KMS-11 (cell line): ENCODE measurements around the gene TTLL13.

Source experiments
- H2AFZ ChIP-seq: fragments of 200-600 bp; sonication (generic); 2 replicates; pipeline ENCODE4 v1.6.1; 2016; ENCODE audit warnings: antibody characterized with exemption, mixed run types, low read depth
- H3K27ac ChIP-seq: fragments of 200-600 bp; sonication (generic); 2 replicates; pipeline ENCODE4 v1.6.1; 2016; ENCODE audit warnings: mild to moderate bottlenecking, mixed run types
- H3K27me3 ChIP-seq: fragments of 200-600 bp; sonication (generic); 2 replicates; pipeline ENCODE4 v1.6.1; 2017; ENCODE audit warnings: mild to moderate bottlenecking, low read depth, mixed run types, moderate library complexity; ENCODE audit not compliant: insufficient read depth
- H3K36me3 ChIP-seq: fragments of 200-600 bp; sonication (generic); 2 replicates; pipeline ENCODE4 v1.6.1; 2017; ENCODE audit warnings: mild to moderate bottlenecking, mixed run types; ENCODE audit not compliant: insufficient read depth
- H3K4me1 ChIP-seq: fragments of 200-600 bp; sonication (generic); 2 replicates; pipeline ENCODE4 v1.6.1; 2016; ENCODE audit warnings: mild to moderate bottlenecking, low read depth, mixed run types; ENCODE audit not compliant: poor library complexity, severe bottlenecking
- H3K4me2 ChIP-seq: fragments of 200-600 bp; sonication (generic); 2 replicates; pipeline ENCODE4 v1.7.0; 2016; ENCODE audit warnings: mild to moderate bottlenecking, mixed run types
- H3K4me3 ChIP-seq: fragments of 200-600 bp; sonication (generic); IDR thresholded peaks from 2 replicates; pipeline ENCODE4 v1.6.1; 2017; ENCODE audit warnings: low read depth, low read length, mixed read lengths; ENCODE audit not compliant: insufficient read depth
- H3K79me2 ChIP-seq: fragments of 200-600 bp; sonication (generic); 2 replicates; pipeline ENCODE4 v1.6.1; 2016; ENCODE audit warnings: low read depth, mixed run types; ENCODE audit not compliant: insufficient read depth
- H3K9ac ChIP-seq: fragments of 200-600 bp; sonication (generic); 2 replicates; pipeline ENCODE4 v1.6.1; 2016; ENCODE audit warnings: mild to moderate bottlenecking, mixed run types
- H4K20me1 ChIP-seq: fragments of 200-600 bp; sonication (generic); 2 replicates; pipeline ENCODE4 v1.6.1; 2016; ENCODE audit warnings: mild to moderate bottlenecking, mixed run types; ENCODE audit not compliant: insufficient read depth
- TF ChIP-seq, protein P1 (sequence below): fragments of 200-600 bp; sonication (generic); conservative IDR thresholded peaks from 2 replicates; pipeline ENCODE4 v1.6.1; 2017; ENCODE audit warnings: low read depth, mild to moderate bottlenecking, antibody characterized with exemption, low read length, moderate library complexity, mixed read lengths

TTLL13 gene

GRCh38 chr15:90227816-90228772 is 21.3 kb upstream of the TTLL13 start:
- no peak overlapping the region for H3K4me3 ChIP-seq
- no peaks in the 10 kb centered on the region for H3K79me2 ChIP-seq
- H3K4me1 ChIP-seq = peaks cover 12% of the 10 kb centered on the region
- no peak overlapping the region for H3K9ac ChIP-seq
- H4K20me1 ChIP-seq = no peaks in the 10 kb centered on the region
- no peak overlapping the region for H3K27ac ChIP-seq
- TF ChIP-seq, protein P1, sequence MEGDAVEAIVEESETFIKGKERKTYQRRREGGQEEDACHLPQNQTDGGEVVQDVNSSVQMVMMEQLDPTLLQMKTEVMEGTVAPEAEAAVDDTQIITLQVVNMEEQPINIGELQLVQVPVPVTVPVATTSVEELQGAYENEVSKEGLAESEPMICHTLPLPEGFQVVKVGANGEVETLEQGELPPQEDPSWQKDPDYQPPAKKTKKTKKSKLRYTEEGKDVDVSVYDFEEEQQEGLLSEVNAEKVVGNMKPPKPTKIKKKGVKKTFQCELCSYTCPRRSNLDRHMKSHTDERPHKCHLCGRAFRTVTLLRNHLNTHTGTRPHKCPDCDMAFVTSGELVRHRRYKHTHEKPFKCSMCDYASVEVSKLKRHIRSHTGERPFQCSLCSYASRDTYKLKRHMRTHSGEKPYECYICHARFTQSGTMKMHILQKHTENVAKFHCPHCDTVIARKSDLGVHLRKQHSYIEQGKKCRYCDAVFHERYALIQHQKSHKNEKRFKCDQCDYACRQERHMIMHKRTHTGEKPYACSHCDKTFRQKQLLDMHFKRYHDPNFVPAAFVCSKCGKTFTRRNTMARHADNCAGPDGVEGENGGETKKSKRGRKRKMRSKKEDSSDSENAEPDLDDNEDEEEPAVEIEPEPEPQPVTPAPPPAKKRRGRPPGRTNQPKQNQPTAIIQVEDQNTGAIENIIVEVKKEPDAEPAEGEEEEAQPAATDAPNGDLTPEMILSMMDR = no peak
- H3K27me3 ChIP-seq = no peaks in the 10 kb centered on the region
- no peak overlapping the region for H3K4me2 ChIP-seq
- H3K36me3 ChIP-seq = no peaks in the 10 kb centered on the region
- H2AFZ ChIP-seq = no peak overlapping the region

- Histone ChIP-seq H3K27me3 (no peaks in the 10 kb centered on the region), H3K27ac (no peak overlapping the region), H3K9ac (no peak overlapping the region), H4K20me1 (no peaks in the 10 kb centered on the region), H3K4me2 (no peak overlapping the region), H3K4me1 (peaks cover 12% of the 10 kb centered on the region), H3K79me2 (no peaks in the 10 kb centered on the region), H3K4me3 (no peak overlapping the region), H2AFZ (no peak overlapping the region), H3K36me3 (no peaks in the 10 kb centered on the region)
- TF ChIP-seq, protein P1 = no peak
Measured at GRCh38 chr15:90228960-90229359, 20.4 kb upstream of the TTLL13 start.

GRCh38 chr15:90230071-90230494 is 19.3 kb upstream of the TTLL13 start:
- Histone ChIP-seq H3K4me1 (peaks cover 16% of the 10 kb centered on the region), H4K20me1 (no peaks in the 10 kb centered on the region), H3K9ac (no peak overlapping the region), H3K4me3 (no peak overlapping the region), H2AFZ (no peak overlapping the region), H3K27ac (no peak overlapping the region), H3K27me3 (no peaks in the 10 kb centered on the region), H3K36me3 (no peaks in the 10 kb centered on the region), H3K4me2 (no peak overlapping the region), H3K79me2 (no peaks in the 10 kb centered on the region)
- TF ChIP-seq, protein P1 = no peak

- Histone ChIP-seq H3K79me2 (no peaks in the 10 kb centered on the region), H3K4me2 (no peak overlapping the region), H4K20me1 (no peaks in the 10 kb centered on the region), H3K27ac (no peak overlapping the region), H3K36me3 (no peaks in the 10 kb centered on the region), H3K27me3 (no peaks in the 10 kb centered on the region), H2AFZ (no peak overlapping the region), H3K9ac (no peak overlapping the region), H3K4me1 (peaks cover 16% of the 10 kb centered on the region), H3K4me3 (no peak overlapping the region)
- TF ChIP-seq, protein P1 = no peak
Measured at GRCh38 chr15:90230610-90231009, 18.7 kb upstream of the TTLL13 start.
